ENCODE results near the gene ZSWIM6.

GRCh38 chr5:61450493-61451279, 118.6 kb downstream of the ZSWIM6 start:
- TF ChIP-seq, protein P1, sequence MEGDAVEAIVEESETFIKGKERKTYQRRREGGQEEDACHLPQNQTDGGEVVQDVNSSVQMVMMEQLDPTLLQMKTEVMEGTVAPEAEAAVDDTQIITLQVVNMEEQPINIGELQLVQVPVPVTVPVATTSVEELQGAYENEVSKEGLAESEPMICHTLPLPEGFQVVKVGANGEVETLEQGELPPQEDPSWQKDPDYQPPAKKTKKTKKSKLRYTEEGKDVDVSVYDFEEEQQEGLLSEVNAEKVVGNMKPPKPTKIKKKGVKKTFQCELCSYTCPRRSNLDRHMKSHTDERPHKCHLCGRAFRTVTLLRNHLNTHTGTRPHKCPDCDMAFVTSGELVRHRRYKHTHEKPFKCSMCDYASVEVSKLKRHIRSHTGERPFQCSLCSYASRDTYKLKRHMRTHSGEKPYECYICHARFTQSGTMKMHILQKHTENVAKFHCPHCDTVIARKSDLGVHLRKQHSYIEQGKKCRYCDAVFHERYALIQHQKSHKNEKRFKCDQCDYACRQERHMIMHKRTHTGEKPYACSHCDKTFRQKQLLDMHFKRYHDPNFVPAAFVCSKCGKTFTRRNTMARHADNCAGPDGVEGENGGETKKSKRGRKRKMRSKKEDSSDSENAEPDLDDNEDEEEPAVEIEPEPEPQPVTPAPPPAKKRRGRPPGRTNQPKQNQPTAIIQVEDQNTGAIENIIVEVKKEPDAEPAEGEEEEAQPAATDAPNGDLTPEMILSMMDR (IDR thresholded peaks at IDR 0.05; ENCODE audit: insufficient read depth, low read depth, low read length), result no peak
- TF ChIP-seq EZH2 (IDR thresholded peaks at IDR 0.05; ENCODE audit: insufficient read depth, low read length), result no peak
